H9 (cell line): ENCODE results near the gene AATK. TPM values are rescaled to one million over a fixed set of nuclear protein-coding genes. Genes with fewer than 3 reads are reported as not detected.

Experiments
- DNase-seq: peaks from one replicate; pipeline ENCODE4 v3.0.0-alpha.2; 2017
- H2AFZ ChIP-seq: one replicate; pipeline ENCODE4 v1.6.1; 2013; ENCODE audit warnings: mild to moderate bottlenecking, low read length, control low read depth, moderate library complexity
- H2AK5ac ChIP-seq: 2 replicates; pipeline ENCODE4 v1.6.1; 2013; ENCODE audit warnings: low read length, control low read depth, mixed read lengths; ENCODE audit not compliant: insufficient read length
- H2BK120ac ChIP-seq: one replicate; pipeline ENCODE4 v1.6.1; 2013; ENCODE audit warnings: low read depth, mild to moderate bottlenecking, low read length, control low read depth, inconsistent platforms; ENCODE audit not compliant: poor library complexity, severe bottlenecking
- H2BK12ac ChIP-seq: 2 replicates; pipeline ENCODE4 v1.6.1; 2013; ENCODE audit warnings: low read length, control low read depth, mixed read lengths, low read depth; ENCODE audit not compliant: insufficient read length
- H2BK15ac ChIP-seq: 2 replicates; pipeline ENCODE4 v1.6.1; 2013; ENCODE audit warnings: low read depth, low read length, control low read depth
- H2BK20ac ChIP-seq: one replicate; pipeline ENCODE4 v1.6.1; 2013; ENCODE audit warnings: low read depth, mild to moderate bottlenecking, low read length, control low read depth, inconsistent platforms; ENCODE audit not compliant: poor library complexity, severe bottlenecking
- H2BK5ac ChIP-seq: 2 replicates; pipeline ENCODE4 v1.6.1; 2013; ENCODE audit warnings: low read length, control low read depth, mixed read lengths; ENCODE audit not compliant: insufficient read length
- H3K14ac ChIP-seq: 2 replicates; pipeline ENCODE4 v1.6.1; 2013; ENCODE audit warnings: low read length, control low read depth; ENCODE audit not compliant: insufficient read depth
- H3K18ac ChIP-seq: 2 replicates; pipeline ENCODE4 v1.6.1; 2013; ENCODE audit warnings: low read depth, mild to moderate bottlenecking, mixed read lengths, low read length, control low read depth; ENCODE audit not compliant: insufficient read length
- H3K23ac ChIP-seq: 2 replicates; pipeline ENCODE4 v1.6.1; 2013; ENCODE audit warnings: low read length, control low read depth, mixed read lengths, low read depth; ENCODE audit not compliant: insufficient read length
- H3K23me2 ChIP-seq: 2 replicates; pipeline ENCODE4 v1.6.1; 2013; ENCODE audit warnings: low read depth, mild to moderate bottlenecking, mixed read lengths, low read length, control low read depth; ENCODE audit not compliant: insufficient read length, poor library complexity, severe bottlenecking
- H3K27ac ChIP-seq: 2 replicates; pipeline ENCODE4 v1.5.1; 2013; ENCODE audit warnings: low read length, control low read depth, mixed read lengths, low read depth; ENCODE audit not compliant: insufficient read length
- H3K27me3 ChIP-seq: 2 replicates; pipeline ENCODE4 v1.6.1; 2013; ENCODE audit warnings: low read length, control low read depth, inconsistent platforms; ENCODE audit not compliant: insufficient read depth
- H3K4ac ChIP-seq: 2 replicates; pipeline ENCODE4 v1.6.1; 2013; ENCODE audit warnings: low read depth, mild to moderate bottlenecking, control low read depth, inconsistent platforms, low read length, moderate library complexity
- H3K4me1 ChIP-seq: 2 replicates; pipeline ENCODE4 v1.6.1; 2013; ENCODE audit warnings: low read length, control low read depth, inconsistent platforms; ENCODE audit not compliant: insufficient read depth
- H3K4me2 ChIP-seq: 2 replicates; pipeline ENCODE4 v1.6.1; 2013; ENCODE audit warnings: low read length, control low read depth, mixed read lengths; ENCODE audit not compliant: insufficient read length, insufficient read depth
- H3K56ac ChIP-seq: 2 replicates; pipeline ENCODE4 v1.6.1; 2013; ENCODE audit warnings: low read depth, mild to moderate bottlenecking, mixed read lengths, low read length, control low read depth; ENCODE audit not compliant: insufficient read length
- H3K79me1 ChIP-seq: 2 replicates; pipeline ENCODE4 v1.6.1; 2013; ENCODE audit warnings: low read depth, mild to moderate bottlenecking, moderate library complexity, low read length, control low read depth, inconsistent platforms; ENCODE audit not compliant: insufficient read depth, poor library complexity, severe bottlenecking
- H3K79me2 ChIP-seq: 2 replicates; pipeline ENCODE4 v1.6.1; 2013; ENCODE audit warnings: low read length, control low read depth, inconsistent platforms; ENCODE audit not compliant: insufficient read depth
- H3K9ac ChIP-seq: 2 replicates; pipeline ENCODE4 v1.6.1; 2013; ENCODE audit warnings: low read length, control low read depth, mixed read lengths; ENCODE audit not compliant: insufficient read length; ENCODE audit errors: extremely low read depth
- H3K9me3 ChIP-seq: one replicate; pipeline ENCODE4 v1.6.1; 2013; ENCODE audit warnings: low read depth, low read length, inconsistent platforms; ENCODE audit not compliant: control insufficient read depth
- H3T11ph ChIP-seq: one replicate; pipeline ENCODE4 v1.6.1; 2013; ENCODE audit warnings: mild to moderate bottlenecking, low read length, control low read depth, inconsistent platforms
- H4K20me1 ChIP-seq: one replicate; pipeline ENCODE4 v1.6.1; 2013; ENCODE audit not compliant: control insufficient read depth, insufficient read length, insufficient read depth
- H4K5ac ChIP-seq: 2 replicates; pipeline ENCODE4 v1.6.1; 2013; ENCODE audit warnings: low read depth, mild to moderate bottlenecking, mixed read lengths, low read length, control low read depth; ENCODE audit not compliant: insufficient read length
- H4K8ac ChIP-seq: replicated peaks from 2 replicates; pipeline ENCODE4 v1.6.1; 2013; ENCODE audit warnings: low read length, control low read depth, mixed read lengths, low read depth; ENCODE audit not compliant: insufficient read length
- H4K91ac ChIP-seq: 2 replicates; pipeline ENCODE4 v1.6.1; 2013; ENCODE audit warnings: low read depth, mild to moderate bottlenecking, moderate library complexity, mixed read lengths, low read length, control low read depth; ENCODE audit not compliant: insufficient read length
- H3K27ac Mint-ChIP-seq, 3 experiments: 2 replicates in 2 of 3; 3 replicates in 1 of 3; pipeline ENCODE4 v1.8.0; 2020 to 2021; ENCODE audit warnings: mixed read lengths in 3 of 3, mild to moderate bottlenecking in 1 of 3, moderate library complexity in 1 of 3
- H3K27me3 Mint-ChIP-seq: 2 replicates; pipeline ENCODE4 v1.8.0; 2021; ENCODE audit warnings: low read depth, mild to moderate bottlenecking, moderate library complexity, mixed read lengths
- H3K36me3 Mint-ChIP-seq, 3 experiments: 2 replicates in 2 of 3; 3 replicates in 1 of 3; pipeline ENCODE4 v1.8.0; 2020 to 2021; ENCODE audit warnings: low read depth in 3 of 3, mixed read lengths in 3 of 3; ENCODE audit not compliant: insufficient read depth in 1 of 3
- H3K4me1 Mint-ChIP-seq, 2 experiments: 2 replicates each; pipeline ENCODE4 v1.8.0; 2020; ENCODE audit warnings: mixed read lengths in 2 of 2
- H3K4me3 Mint-ChIP-seq, 2 experiments: 2 replicates in 1 of 2; 3 replicates in 1 of 2; pipeline ENCODE4 v1.8.0; 2020 to 2021; ENCODE audit warnings: mild to moderate bottlenecking in 2 of 2, mixed read lengths in 2 of 2, moderate library complexity in 1 of 2
- H3K9me3 Mint-ChIP-seq, 2 experiments: 2 replicates in 1 of 2; 3 replicates in 1 of 2; pipeline ENCODE4 v1.8.0; 2020; ENCODE audit warnings: mild to moderate bottlenecking in 2 of 2, mixed read lengths in 2 of 2, moderate library complexity in 1 of 2
- CTCF ChIP-seq: fragments of 200-600 bp; sonication (generic); conservative IDR thresholded peaks from 3 replicates; pipeline ENCODE4 v1.8.0; 2021; ENCODE audit warnings: antibody characterized with exemption, mild to moderate bottlenecking
- WGBS: extraction: QIAGEN DNeasy Blood & Tissue Kit; methylation state at CpG from one replicate; pipeline ENCODE4 v1.1.7; 2013; ENCODE audit warnings: missing lambda C conversion rate, low lambda C conversion rate, mixed read lengths; ENCODE audit not compliant: insufficient read length; ENCODE audit errors: extremely low coverage; 5-methylcytosine and 5-hydroxymethylcytosine counted together
- total RNA-seq: library from RNA; stranded (reverse); gene quantifications from 2 replicates; pipeline ENCODE4 v1.2.1, GENCODE V29; 2021

Gene AATK
- total RNA-seq, 1 experiment from 2014 or later, result 2.4 TPM

GRCh38 chr17:81073967-81074839 lies 91.8 kb downstream of the AATK start:
- peak overlapping the region; percentile 11 for H4K8ac ChIP-seq
- TF ChIP-seq CTCF, result no peak
- H4K5ac ChIP-seq, result peak overlapping the region; percentile 25
- H3K9ac ChIP-seq, result no peak overlapping the region
- WGBS, result no CpG with 5 or more reads among the region's 42 CpGs
- peaks cover 10 to 22% of the 10 kb centered on the region in 2 experiments for H3K4me1 Mint-ChIP-seq
- no peak overlapping the region for H2BK20ac ChIP-seq
- H3K18ac ChIP-seq, result no peak overlapping the region
- no peaks in the 10 kb centered on the region for H3K23me2 ChIP-seq
- no peaks in the 10 kb centered on the region for H3K9me3 ChIP-seq
- no peak overlapping the region; the same call in 1 of the 2 replicates for H3K14ac ChIP-seq
- no peak overlapping the region for H2BK120ac ChIP-seq
- no peak overlapping the region; a peak in 2 of 5 replicates for H3K4me3 Mint-ChIP-seq
- peaks cover 5% of the 10 kb centered on the region for H4K20me1 ChIP-seq
- no peak overlapping the region for H3K4ac ChIP-seq
- no peak overlapping the region for H3K27ac ChIP-seq
- no peaks in the 10 kb centered on the region for H3K9me3 Mint-ChIP-seq
- H3K27me3 Mint-ChIP-seq, result no peaks in the 10 kb centered on the region
- no peak overlapping the region for H2AFZ ChIP-seq
- peak overlapping the region in 2 of 3 experiments; percentile 23 to 69; a peak in 3 of 7 replicates for H3K27ac Mint-ChIP-seq
- H3K4me1 ChIP-seq, result no peaks in the 10 kb centered on the region
- H3K56ac ChIP-seq, result no peak overlapping the region
- no peaks in the 10 kb centered on the region for H3K79me1 ChIP-seq
- H2BK15ac ChIP-seq, result no peak overlapping the region
- H2BK12ac ChIP-seq, result no peak overlapping the region
- no peak overlapping the region for H3K4me2 ChIP-seq
- H3K27me3 ChIP-seq, result no peaks in the 10 kb centered on the region
- H3T11ph ChIP-seq, result no peak overlapping the region
- H2AK5ac ChIP-seq, result no peak overlapping the region
- no peak overlapping the region for H2BK5ac ChIP-seq
- no peaks in the 10 kb centered on the region; a peak in 1 of 7 replicates for H3K36me3 Mint-ChIP-seq
- no peak overlapping the region for H4K91ac ChIP-seq
- DNase-seq, result no peak
- no peaks in the 10 kb centered on the region for H3K79me2 ChIP-seq
- peak overlapping the region; percentile 6 for H3K23ac ChIP-seq
